ENCODE measurements around the gene ANK3. TPM values are rescaled to one million over a fixed set of nuclear protein-coding genes. Genes with fewer than 3 reads are reported as not detected.

ANK3 gene
- total and polyA plus RNA-seq, 2 donors (not counting 1 experiment from before 2014, with no cell fraction given), result 0.50 to 0.79 TPM

- DNase-seq (ENCODE audit: low read depth in 2 of 2), result no peak
- Histone ChIP-seq H3K4me2 (ENCODE audit: extremely low read depth, insufficient read depth, low read length) (no peak overlapping the region), H3K4me3 (replicated peaks in 1 of 4; ENCODE audit: control extremely low read depth in 1 of 4, insufficient read depth in 1 of 4, low read depth in 3 of 4, low read length in 4 of 4) (no peak overlapping the region), H3K79me2 (ENCODE audit: control insufficient read depth, insufficient read depth, low read length) (no peaks in the 10 kb centered on the region), H3K36me3 (ENCODE audit: control insufficient read depth, insufficient read depth, low read length) (no peaks in the 10 kb centered on the region), H3K4me1 (ENCODE audit: control insufficient read depth, extremely low read depth, insufficient read depth, low read length) (no peaks in the 10 kb centered on the region), H3K9ac (ENCODE audit: insufficient read depth, low read length) (no peak overlapping the region), H2AFZ (ENCODE audit: low read length) (no peak overlapping the region), H3K27me3 (ENCODE audit: control insufficient read depth, insufficient read depth, low read length) (no peaks in the 10 kb centered on the region), H3K27ac (ENCODE audit: insufficient read depth, low read length) (no peak overlapping the region), H4K20me1 (ENCODE audit: control insufficient read depth, extremely low read depth, insufficient read depth, low read length) (no peaks in the 10 kb centered on the region), H3K9me3 (ENCODE audit: control insufficient read depth, insufficient read depth, low read depth, low read length) (no peaks in the 10 kb centered on the region)
- no peak for TF ChIP-seq CTCF (conservative IDR thresholded peaks at IDR 0.05 in 1 of 2, IDR thresholded peaks at IDR 0.05 in 1 of 2; ENCODE audit: low read depth in 1 of 2, low read length in 2 of 2)
- no peak for TF ChIP-seq EZH2 (IDR thresholded peaks at IDR 0.05; ENCODE audit: low read length, missing control alignments)
These were observed 412.8 kb downstream of the ANK3 start for GRCh38 chr10:59976909-59977308.

Measured in fibroblast of lung (primary cell).